HepG2 (cell line): ENCODE measurements around the gene TAB3. TPM values are rescaled to one million over a fixed set of nuclear protein-coding genes. Genes with fewer than 3 reads are reported as not detected.

Experiments
- CBFB ChIP-seq: sonication (generic); formaldehyde crosslinking; IDR thresholded peaks from 2 replicates; pipeline ENCODE4 v1.4.0; 2020; ENCODE audit warnings: missing genetic modification reagents
- ETV6 ChIP-seq: sonication (generic); formaldehyde crosslinking; conservative IDR thresholded peaks from 2 replicates; pipeline ENCODE4 v1.4.0; 2020; ENCODE audit warnings: missing genetic modification reagents
- HNF4G ChIP-seq, 2 experiments: sonication (generic) in 1 of 2; formaldehyde crosslinking in 1 of 2; IDR thresholded peaks; 2 replicates each; pipeline versions ENCODE4 v1.4.0 to v1.6.1; 2011 to 2020; ENCODE audit warnings: borderline replicate concordance in 2 of 2, low read depth in 2 of 2, mild to moderate bottlenecking in 2 of 2, low read length in 1 of 2, missing genetic modification reagents in 1 of 2, moderate library complexity in 1 of 2
- HOXA5 ChIP-seq: sonication (generic); formaldehyde crosslinking; IDR thresholded peaks from 2 replicates; pipeline ENCODE4 v1.4.0; 2020; ENCODE audit warnings: missing genetic modification reagents
- IRF2 ChIP-seq: IDR thresholded peaks from 2 replicates; pipeline ENCODE4 v1.6.1; 2018; ENCODE audit warnings: missing genetic modification reagents, missing compliant biosample characterization
- NFE2L1 ChIP-seq: sonication (generic); formaldehyde crosslinking; IDR thresholded peaks from 2 replicates; pipeline ENCODE4 v1.4.0; 2020; ENCODE audit warnings: missing genetic modification reagents, mild to moderate bottlenecking, borderline replicate concordance
- NR1H2 ChIP-seq: sonication (generic); formaldehyde crosslinking; IDR thresholded peaks from 2 replicates; pipeline ENCODE4 v1.8.1; 2022; ENCODE audit warnings: low read depth, missing genetic modification reagents, borderline replicate concordance
- POLR2A ChIP-seq, 2 experiments: IDR thresholded peaks; 2 replicates each; pipeline ENCODE4 v1.6.1; 2011; ENCODE audit warnings: low read depth in 2 of 2, low read length in 2 of 2, mild to moderate bottlenecking in 1 of 2, moderate library complexity in 1 of 2; ENCODE audit not compliant: insufficient read depth in 1 of 2
- POLR2G ChIP-seq: fragments of 200-400 bp; formaldehyde crosslinking; IDR thresholded peaks from 2 replicates; pipeline ENCODE4 v1.6.1; 2018; ENCODE audit warnings: mild to moderate bottlenecking, low read depth, low read length, moderate library complexity
- RFXANK ChIP-seq: IDR thresholded peaks from 2 replicates; pipeline ENCODE4 v1.6.1; 2016
- RNF2 ChIP-seq: fragments of 450-650 bp; conservative IDR thresholded peaks from 2 replicates; pipeline ENCODE4 v1.6.1; 2016; ENCODE audit warnings: low read depth
- ZFP41 ChIP-seq: sonication (generic); formaldehyde crosslinking; IDR thresholded peaks from 2 replicates; pipeline ENCODE4 v1.4.0; 2020; ENCODE audit warnings: mild to moderate bottlenecking, missing genetic modification reagents, borderline replicate concordance
- ZMYM4 ChIP-seq: sonication (generic); formaldehyde crosslinking; IDR thresholded peaks from 2 replicates; pipeline ENCODE4 v1.8.1; 2023; ENCODE audit warnings: mild to moderate bottlenecking, missing genetic modification reagents
- ZNF556 ChIP-seq: sonication (generic); formaldehyde crosslinking; IDR thresholded peaks from 2 replicates; pipeline ENCODE4 v1.4.0; 2020; ENCODE audit warnings: mild to moderate bottlenecking, missing genetic modification reagents, borderline replicate concordance
- ZNF629 ChIP-seq: sonication (generic); formaldehyde crosslinking; conservative IDR thresholded peaks from 2 replicates; pipeline ENCODE4 v1.5.0; 2020; ENCODE audit warnings: missing genetic modification reagents
- ZNF724P ChIP-seq: sonication (generic); formaldehyde crosslinking; IDR thresholded peaks from 2 replicates; pipeline ENCODE4 v1.8.0; 2022; ENCODE audit warnings: missing genetic modification reagents, borderline replicate concordance
- ZNF878 ChIP-seq: sonication (generic); formaldehyde crosslinking; IDR thresholded peaks from 2 replicates; pipeline ENCODE4 v1.8.1; 2023; ENCODE audit warnings: mild to moderate bottlenecking, missing genetic modification reagents, moderate library complexity
- polyA plus RNA-seq, 8 experiments: library from polyadenylated mRNA; depleted of rRNA in 3 of 8; stranded (reverse) in 7 of 8; unstranded in 1 of 8; fragments of >200 nt; fragmentation: Illumina TruSeq in 4 of 8; extraction: Trizol in 4 of 8; gene quantifications; 2 replicates each; pipeline versions ENCODE4 v1.2.1 to v1.2.3, GENCODE V29; 2011 to 2016; ENCODE audit warnings: low read depth in 4 of 8, missing spikeins in 1 of 8, mixed read lengths in 1 of 8; ENCODE audit not compliant: insufficient read depth in 1 of 8
- total RNA-seq, 5 experiments: library from RNA; depleted of rRNA; stranded (reverse); fragments of >200 nt; fragmentation: Illumina TruSeq; extraction: Trizol; gene quantifications; 2 replicates each; pipeline ENCODE4 v1.2.3, GENCODE V29; 2016; ENCODE audit warnings: low read depth in 1 of 5
- TF ChIP-seq, protein P1 (sequence below): sonication (generic); formaldehyde crosslinking; conservative IDR thresholded peaks from 2 replicates; pipeline ENCODE4 v1.4.0; 2020; ENCODE audit warnings: missing genetic modification reagents
- TF ChIP-seq, protein P2 (sequence below): sonication (generic); formaldehyde crosslinking; IDR thresholded peaks from 2 replicates; pipeline ENCODE4; 2020; ENCODE audit warnings: missing genetic modification reagents, mild to moderate bottlenecking, borderline replicate concordance
- TF ChIP-seq, protein P3 (sequence below): IDR thresholded peaks from 2 replicates; pipeline ENCODE4 v1.6.1; 2016; ENCODE audit warnings: mild to moderate bottlenecking
- TF ChIP-seq, protein P4 (sequence below): sonication (generic); formaldehyde crosslinking; conservative IDR thresholded peaks from 2 replicates; pipeline ENCODE4 v1.4.0; 2020; ENCODE audit warnings: mild to moderate bottlenecking, missing genetic modification reagents, moderate library complexity
- TF ChIP-seq, protein P5 (sequence below): sonication (generic); formaldehyde crosslinking; IDR thresholded peaks from 2 replicates; pipeline ENCODE4 v1.5.1; 2020; ENCODE audit warnings: missing genetic modification reagents, mild to moderate bottlenecking, borderline replicate concordance

The TAB3 gene
- total and polyA plus RNA-seq, 2 of the 13 experiments (the other 11 are each of a cell fraction or from before 2014, with no cell fraction given), result 27.2 to 59.8 TPM

DNA sequence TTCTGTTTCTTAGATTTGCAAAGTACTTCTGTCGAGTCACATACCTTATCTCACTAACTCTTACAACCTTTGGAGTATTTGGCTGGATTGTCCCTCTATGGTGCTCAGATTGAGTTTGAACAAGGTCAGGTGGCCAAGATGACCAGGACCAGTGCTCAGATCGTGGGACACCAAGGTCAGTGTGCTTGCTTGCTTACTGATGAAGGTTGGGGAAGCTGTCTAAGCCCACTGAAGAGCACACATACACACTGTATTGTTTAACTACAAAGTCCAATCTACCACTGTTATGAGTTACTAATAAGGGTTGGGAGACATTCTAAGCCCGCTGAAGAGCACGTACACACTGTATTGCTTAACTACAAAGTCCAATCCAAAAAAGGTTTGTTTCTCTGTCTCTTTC, 53.7 kb downstream of the TAB3 start (continued):
- TF ChIP-seq, protein P1, sequence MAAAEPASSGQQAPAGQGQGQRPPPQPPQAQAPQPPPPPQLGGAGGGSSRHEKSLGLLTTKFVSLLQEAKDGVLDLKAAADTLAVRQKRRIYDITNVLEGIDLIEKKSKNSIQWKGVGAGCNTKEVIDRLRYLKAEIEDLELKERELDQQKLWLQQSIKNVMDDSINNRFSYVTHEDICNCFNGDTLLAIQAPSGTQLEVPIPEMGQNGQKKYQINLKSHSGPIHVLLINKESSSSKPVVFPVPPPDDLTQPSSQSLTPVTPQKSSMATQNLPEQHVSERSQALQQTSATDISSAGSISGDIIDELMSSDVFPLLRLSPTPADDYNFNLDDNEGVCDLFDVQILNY (CRISPR knock-in tag), result no peak
- TF ChIP-seq, protein P2, sequence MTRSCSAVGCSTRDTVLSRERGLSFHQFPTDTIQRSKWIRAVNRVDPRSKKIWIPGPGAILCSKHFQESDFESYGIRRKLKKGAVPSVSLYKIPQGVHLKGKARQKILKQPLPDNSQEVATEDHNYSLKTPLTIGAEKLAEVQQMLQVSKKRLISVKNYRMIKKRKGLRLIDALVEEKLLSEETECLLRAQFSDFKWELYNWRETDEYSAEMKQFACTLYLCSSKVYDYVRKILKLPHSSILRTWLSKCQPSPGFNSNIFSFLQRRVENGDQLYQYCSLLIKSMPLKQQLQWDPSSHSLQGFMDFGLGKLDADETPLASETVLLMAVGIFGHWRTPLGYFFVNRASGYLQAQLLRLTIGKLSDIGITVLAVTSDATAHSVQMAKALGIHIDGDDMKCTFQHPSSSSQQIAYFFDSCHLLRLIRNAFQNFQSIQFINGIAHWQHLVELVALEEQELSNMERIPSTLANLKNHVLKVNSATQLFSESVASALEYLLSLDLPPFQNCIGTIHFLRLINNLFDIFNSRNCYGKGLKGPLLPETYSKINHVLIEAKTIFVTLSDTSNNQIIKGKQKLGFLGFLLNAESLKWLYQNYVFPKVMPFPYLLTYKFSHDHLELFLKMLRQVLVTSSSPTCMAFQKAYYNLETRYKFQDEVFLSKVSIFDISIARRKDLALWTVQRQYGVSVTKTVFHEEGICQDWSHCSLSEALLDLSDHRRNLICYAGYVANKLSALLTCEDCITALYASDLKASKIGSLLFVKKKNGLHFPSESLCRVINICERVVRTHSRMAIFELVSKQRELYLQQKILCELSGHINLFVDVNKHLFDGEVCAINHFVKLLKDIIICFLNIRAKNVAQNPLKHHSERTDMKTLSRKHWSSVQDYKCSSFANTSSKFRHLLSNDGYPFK (CRISPR knock-in tag), result no peak
- TF ChIP-seq, protein P3, sequence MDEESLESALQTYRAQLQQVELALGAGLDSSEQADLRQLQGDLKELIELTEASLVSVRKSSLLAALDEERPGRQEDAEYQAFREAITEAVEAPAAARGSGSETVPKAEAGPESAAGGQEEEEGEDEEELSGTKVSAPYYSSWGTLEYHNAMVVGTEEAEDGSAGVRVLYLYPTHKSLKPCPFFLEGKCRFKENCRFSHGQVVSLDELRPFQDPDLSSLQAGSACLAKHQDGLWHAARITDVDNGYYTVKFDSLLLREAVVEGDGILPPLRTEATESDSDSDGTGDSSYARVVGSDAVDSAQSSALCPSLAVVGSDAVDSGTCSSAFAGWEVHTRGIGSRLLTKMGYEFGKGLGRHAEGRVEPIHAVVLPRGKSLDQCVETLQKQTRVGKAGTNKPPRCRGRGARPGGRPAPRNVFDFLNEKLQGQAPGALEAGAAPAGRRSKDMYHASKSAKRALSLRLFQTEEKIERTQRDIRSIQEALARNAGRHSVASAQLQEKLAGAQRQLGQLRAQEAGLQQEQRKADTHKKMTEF (CRISPR knock-in tag), result peak; percentile 48; the same call in 1 of the 2 replicates
- TF ChIP-seq ETV6 (CRISPR knock-in tag), result no peak
- TF ChIP-seq NR1H2 (CRISPR knock-in tag), result no peak
- TF ChIP-seq NFE2L1 (CRISPR knock-in tag), result no peak
- no peak for TF ChIP-seq ZNF629 (CRISPR knock-in tag)
- TF ChIP-seq, protein P4, sequence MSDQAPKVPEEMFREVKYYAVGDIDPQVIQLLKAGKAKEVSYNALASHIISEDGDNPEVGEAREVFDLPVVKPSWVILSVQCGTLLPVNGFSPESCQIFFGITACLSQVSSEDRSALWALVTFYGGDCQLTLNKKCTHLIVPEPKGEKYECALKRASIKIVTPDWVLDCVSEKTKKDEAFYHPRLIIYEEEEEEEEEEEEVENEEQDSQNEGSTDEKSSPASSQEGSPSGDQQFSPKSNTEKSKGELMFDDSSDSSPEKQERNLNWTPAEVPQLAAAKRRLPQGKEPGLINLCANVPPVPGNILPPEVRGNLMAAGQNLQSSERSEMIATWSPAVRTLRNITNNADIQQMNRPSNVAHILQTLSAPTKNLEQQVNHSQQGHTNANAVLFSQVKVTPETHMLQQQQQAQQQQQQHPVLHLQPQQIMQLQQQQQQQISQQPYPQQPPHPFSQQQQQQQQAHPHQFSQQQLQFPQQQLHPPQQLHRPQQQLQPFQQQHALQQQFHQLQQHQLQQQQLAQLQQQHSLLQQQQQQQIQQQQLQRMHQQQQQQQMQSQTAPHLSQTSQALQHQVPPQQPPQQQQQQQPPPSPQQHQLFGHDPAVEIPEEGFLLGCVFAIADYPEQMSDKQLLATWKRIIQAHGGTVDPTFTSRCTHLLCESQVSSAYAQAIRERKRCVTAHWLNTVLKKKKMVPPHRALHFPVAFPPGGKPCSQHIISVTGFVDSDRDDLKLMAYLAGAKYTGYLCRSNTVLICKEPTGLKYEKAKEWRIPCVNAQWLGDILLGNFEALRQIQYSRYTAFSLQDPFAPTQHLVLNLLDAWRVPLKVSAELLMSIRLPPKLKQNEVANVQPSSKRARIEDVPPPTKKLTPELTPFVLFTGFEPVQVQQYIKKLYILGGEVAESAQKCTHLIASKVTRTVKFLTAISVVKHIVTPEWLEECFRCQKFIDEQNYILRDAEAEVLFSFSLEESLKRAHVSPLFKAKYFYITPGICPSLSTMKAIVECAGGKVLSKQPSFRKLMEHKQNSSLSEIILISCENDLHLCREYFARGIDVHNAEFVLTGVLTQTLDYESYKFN (CRISPR knock-in tag), result peak; percentile 93
- peak; percentile 42; the same call in 1 of the 2 replicates for TF ChIP-seq ZNF556 (CRISPR knock-in tag)
- no peak for TF ChIP-seq ZNF878 (CRISPR knock-in tag)
- TF ChIP-seq IRF2 (CRISPR knock-in tag), result 0 out of 2 replicates have a peak, but pooled peaks have one; percentile 57
- no peak for TF ChIP-seq POLR2A (IDR thresholded peaks at IDR 0.05; ENCODE audit: insufficient read depth in 1 of 2, low read depth in 2 of 2, low read length in 2 of 2)
- no peak for TF ChIP-seq HOXA5 (CRISPR knock-in tag)
- peak; percentile 79 for TF ChIP-seq HNF4G (IDR thresholded peaks at IDR 0.05; ENCODE audit: borderline replicate concordance, low read depth, low read length)
- TF ChIP-seq HNF4G (CRISPR knock-in tag; IDR thresholded peaks at IDR 0.05; ENCODE audit: borderline replicate concordance, low read depth), result no peak; the same call in 1 of the 2 replicates
- no peak for TF ChIP-seq RFXANK
- no peak for TF ChIP-seq ZNF724P (CRISPR knock-in tag)
- TF ChIP-seq, protein P5, sequence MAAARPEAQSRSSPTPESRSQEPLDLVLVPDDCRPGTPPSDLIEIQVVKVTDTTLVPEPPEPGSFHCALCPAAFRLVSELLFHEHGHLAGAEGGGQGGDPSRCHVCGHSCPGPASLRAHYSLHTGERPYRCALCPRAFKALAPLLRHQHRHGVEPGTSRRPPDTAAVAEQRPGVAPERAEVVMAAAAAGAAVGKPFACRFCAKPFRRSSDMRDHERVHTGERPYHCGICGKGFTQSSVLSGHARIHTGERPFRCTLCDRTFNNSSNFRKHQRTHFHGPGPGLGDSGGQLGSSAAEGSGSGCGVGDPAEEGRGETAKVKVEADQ, result no peak
- TF ChIP-seq POLR2G, result no peak
- TF ChIP-seq ZFP41, result no peak
- no peak for TF ChIP-seq RNF2
- TF ChIP-seq CBFB (CRISPR knock-in tag), result no peak
- peak; percentile 86 for TF ChIP-seq ZMYM4 (CRISPR knock-in tag)
